Astrocyte (in vitro differentiated cells and primary cell): ENCODE measurements around the gene LRMDA.

Experiments used
- CTCF ChIP-seq: IDR thresholded peaks from 2 replicates; pipeline ENCODE4 v1.5.1; 2011; ENCODE audit warnings: low read depth, mild to moderate bottlenecking, inconsistent platforms, low read length, moderate library complexity; ENCODE audit not compliant: insufficient read depth
- EZH2 ChIP-seq: IDR thresholded peaks from 2 replicates; pipeline ENCODE4 v1.6.1; 2012; ENCODE audit warnings: mild to moderate bottlenecking, low read length, inconsistent platforms; ENCODE audit not compliant: insufficient read depth

- TF ChIP-seq EZH2: no peak
- TF ChIP-seq CTCF: no peak
These were observed 308.2 kb downstream of the LRMDA start for GRCh38 chr10:75739414-75740143.
